Measurements from ENCODE around the gene PLEK2. TPM values are rescaled to one million over a fixed set of nuclear protein-coding genes. Genes with fewer than 3 reads are reported as not detected.

Gene PLEK2
- total and polyA plus RNA-seq, 2 of the 13 experiments (the other 11 are each of a cell fraction or from before 2014, with no cell fraction given) = 0.26 to 1.5 TPM

- TF ChIP-seq HNRNPK (IDR thresholded peaks at IDR 0.05; ENCODE audit: low read depth, low read length, poor library complexity, severe bottlenecking) (no peak), MTERF4 (CRISPR knock-in tag; IDR thresholded peaks at IDR 0.05) (no peak), DR1 (CRISPR knock-in tag; IDR thresholded peaks at IDR 0.05) (peak; percentile 59; the same call in 1 of the 2 replicates), ZNF878 (CRISPR knock-in tag; IDR thresholded peaks at IDR 0.05) (0 out of 2 replicates have a peak, but pooled peaks have one; percentile 33), ZNF501 (CRISPR knock-in tag; IDR thresholded peaks at IDR 0.05) (peak; percentile 93), TBX2 (CRISPR knock-in tag; IDR thresholded peaks at IDR 0.05; ENCODE audit: borderline replicate concordance) (peak; percentile 91), NKX3-1 (CRISPR knock-in tag; IDR thresholded peaks at IDR 0.05) (peak; percentile 67; the same call in 1 of the 2 replicates), TARDBP (CRISPR knock-in tag; IDR thresholded peaks at IDR 0.05) (peak; percentile 85), U2AF2 (IDR thresholded peaks at IDR 0.05; ENCODE audit: low read depth, low read length) (no peak), ZNF362 (CRISPR knock-in tag; IDR thresholded peaks at IDR 0.05; ENCODE audit: borderline replicate concordance) (no peak), THAP9 (CRISPR knock-in tag; IDR thresholded peaks at IDR 0.05; ENCODE audit: borderline replicate concordance) (peak; percentile 95; the same call in 1 of the 2 replicates), MEF2D (CRISPR knock-in tag; IDR thresholded peaks at IDR 0.05) (peak; percentile 58; the same call in 1 of the 2 replicates), ZNF460 (CRISPR knock-in tag; IDR thresholded peaks at IDR 0.05; ENCODE audit: borderline replicate concordance) (no peak), RNF2 (conservative IDR thresholded peaks at IDR 0.05; ENCODE audit: low read depth) (peak; percentile 48; the same call in 1 of the 2 replicates), ASH2L (IDR thresholded peaks at IDR 0.05; ENCODE audit: insufficient read length, low read depth, low read length) (peak; percentile 96), ELK4 (CRISPR knock-in tag; IDR thresholded peaks at IDR 0.05; ENCODE audit: borderline replicate concordance) (no peak; the same call in 1 of the 2 replicates), NFATC3 (CRISPR knock-in tag; IDR thresholded peaks at IDR 0.05) (no peak), GABPA (IDR thresholded peaks at IDR 0.05; ENCODE audit: low read depth, low read length) (peak; percentile 96), GABPA (CRISPR knock-in tag; IDR thresholded peaks at IDR 0.05; ENCODE audit: low read depth) (peak; percentile 96), ZSCAN22 (CRISPR knock-in tag; IDR thresholded peaks at IDR 0.05) (no peak), THRA (CRISPR knock-in tag; IDR thresholded peaks at IDR 0.05; ENCODE audit: borderline replicate concordance) (no peak), ZNF781 (CRISPR knock-in tag; IDR thresholded peaks at IDR 0.05; ENCODE audit: borderline replicate concordance, not compliant biosample characterization) (no peak)
These were observed 52.0 kb downstream of the PLEK2 start, which contains the start of the genes ATP6V1D and EIF2S1 (continued) for GRCh38 chr14:67359775-67360469.
